GM18907 (cell line): ENCODE data around the gene EPYC.

Experiments
- ATAC-seq: cut with Tn5 transposase; IDR thresholded peaks from one replicate; pipeline ENCODE4 v1.9.1; 2021; ENCODE audit warnings: mild to moderate bottlenecking, moderate library complexity; ENCODE audit not compliant: unreplicated experiment

The EPYC gene

DNA sequence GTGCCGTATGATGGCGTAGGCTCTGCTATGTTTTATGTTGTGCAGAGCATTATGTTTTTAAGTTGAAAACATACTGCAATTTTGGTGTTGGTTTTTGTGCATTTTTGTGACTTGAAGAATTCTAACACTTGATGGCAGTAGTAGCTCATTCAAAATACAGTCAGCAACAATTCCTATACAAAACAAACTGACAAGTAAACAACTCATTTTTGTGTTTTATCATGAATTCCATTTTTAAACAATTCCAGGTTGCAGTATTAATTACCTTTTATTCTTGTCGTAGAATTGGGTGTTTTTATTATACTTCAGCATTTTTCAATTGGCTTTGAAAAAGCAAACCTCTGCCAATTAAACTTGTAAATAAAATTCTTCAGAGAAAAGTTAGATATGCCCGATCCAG lies 45.7 kb downstream of the EPYC start:
- no peak for ATAC-seq

DNA sequence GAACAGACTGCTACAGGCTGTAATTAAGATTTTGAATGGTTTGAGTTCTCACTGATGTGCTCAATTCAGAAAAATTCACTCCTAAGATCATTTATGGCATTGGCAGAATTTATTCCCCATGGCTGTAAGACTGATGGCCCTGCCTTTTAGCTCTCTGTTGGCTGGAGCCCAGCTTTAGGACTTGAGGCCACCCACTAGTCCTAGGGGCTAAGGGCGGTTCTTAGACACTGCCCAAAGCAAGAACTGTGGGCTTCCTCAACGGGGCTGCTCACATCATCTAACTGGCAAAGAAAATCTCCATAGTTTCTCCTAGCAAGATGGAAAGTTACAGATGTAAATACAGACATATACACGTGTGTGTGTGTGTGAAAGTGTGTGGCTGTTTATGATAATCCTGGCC lies 46.4 kb downstream of the EPYC start:
- ATAC-seq = no peak

DNA sequence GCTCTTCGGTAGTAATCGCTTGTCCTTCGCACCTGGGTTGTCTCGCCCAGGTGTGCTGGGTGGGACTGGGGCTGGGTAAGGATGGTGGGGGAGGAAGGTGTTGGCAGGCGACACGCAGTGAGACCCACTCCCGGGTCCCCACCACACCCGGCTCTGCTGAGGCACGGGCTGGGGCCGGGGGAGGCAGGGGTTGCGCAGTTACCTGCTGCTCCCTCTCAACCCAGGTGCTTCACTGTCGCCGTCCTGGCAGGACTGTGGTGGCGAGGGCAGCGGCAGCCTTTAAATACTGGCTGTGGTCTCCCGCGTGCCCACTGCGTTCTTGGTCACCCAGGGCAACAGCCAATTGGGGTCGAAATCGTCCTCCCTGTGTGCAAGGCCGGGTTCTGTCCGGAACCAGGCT lies 49.9 kb downstream of the EPYC start, which contains the start of gene CCER1:
Gene CCER1 (minus strand): TSS at position 256 of the 400 bp plus-strand sequence. CDS start 434 bp downstream, outside the sequence.
- no peak for ATAC-seq

DNA sequence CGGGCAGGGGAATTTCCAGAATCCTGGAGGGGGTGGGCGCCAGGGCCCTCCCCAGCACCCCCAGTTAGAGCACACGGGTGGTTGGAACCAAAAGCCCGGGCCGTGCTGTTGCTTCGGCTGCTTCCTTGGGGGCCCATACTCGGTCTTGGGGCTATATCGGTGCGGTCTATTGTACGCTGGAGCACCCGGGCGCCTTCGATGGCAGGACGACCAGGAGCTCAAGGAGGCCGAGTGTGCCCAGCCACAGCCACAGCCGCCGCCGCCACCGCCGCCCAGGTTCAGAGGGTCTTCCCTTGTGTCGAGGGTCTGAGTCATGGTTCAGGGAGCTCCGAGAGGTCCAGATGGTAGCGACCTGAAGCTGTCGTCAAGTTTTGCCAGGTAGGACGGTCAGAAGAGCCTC lies 50.3 kb downstream of the EPYC start:
- no peak for ATAC-seq

DNA sequence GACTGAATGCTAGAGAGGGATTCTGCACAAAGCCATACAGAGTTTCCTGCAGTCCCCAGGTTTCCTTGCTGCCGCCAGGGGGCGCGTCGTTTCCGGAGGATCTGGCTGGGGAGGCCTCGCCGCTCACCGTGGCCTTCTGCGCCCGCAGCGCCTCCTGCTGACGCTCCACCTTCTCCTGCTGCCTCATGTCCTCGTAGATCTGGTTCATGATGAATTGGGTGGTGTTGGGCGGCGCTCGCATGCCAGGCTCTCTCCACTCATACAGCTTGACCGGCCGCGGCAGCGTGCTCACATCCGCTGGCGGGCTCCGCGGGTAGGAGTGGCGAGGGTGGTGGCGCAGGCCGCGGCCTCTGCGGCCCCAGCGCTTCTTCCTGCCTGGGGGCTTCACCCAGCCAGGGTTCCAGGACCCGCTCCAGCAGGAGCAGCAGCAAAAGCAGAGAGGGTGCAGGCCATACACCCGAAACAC lies 50.8 kb downstream of the EPYC start:
- no peak for ATAC-seq

DNA sequence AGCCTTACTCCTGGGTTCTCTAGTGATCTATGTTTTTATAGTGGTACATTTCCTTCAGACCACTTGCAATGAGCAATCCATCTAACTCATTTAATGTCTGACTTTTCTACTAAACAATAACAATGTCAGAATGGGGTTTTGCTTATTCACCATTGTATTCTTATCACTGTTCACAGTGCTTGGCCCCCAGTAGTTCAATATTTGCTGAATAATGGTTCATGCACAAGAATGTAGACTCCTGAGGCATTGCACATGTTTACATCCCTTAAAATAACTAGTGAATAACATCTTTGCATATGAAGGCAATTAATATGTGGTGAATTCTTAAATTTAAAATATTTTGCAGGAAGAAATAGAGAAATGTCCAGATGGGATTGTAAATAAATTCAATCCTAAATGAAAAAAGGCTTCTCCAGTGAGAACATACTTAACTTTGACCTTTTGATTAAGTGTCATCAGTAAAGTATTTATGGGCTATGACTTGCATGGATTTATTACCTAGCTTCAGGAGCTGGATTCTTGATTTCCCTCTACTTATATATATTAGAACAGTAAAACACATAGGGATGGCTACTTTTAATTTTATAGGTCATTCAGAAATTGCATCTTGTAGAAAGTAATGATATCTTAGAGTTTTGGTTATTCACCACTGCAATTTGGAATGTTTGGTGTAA lies 53.2 kb downstream of the EPYC start:
- ATAC-seq = no peak

DNA sequence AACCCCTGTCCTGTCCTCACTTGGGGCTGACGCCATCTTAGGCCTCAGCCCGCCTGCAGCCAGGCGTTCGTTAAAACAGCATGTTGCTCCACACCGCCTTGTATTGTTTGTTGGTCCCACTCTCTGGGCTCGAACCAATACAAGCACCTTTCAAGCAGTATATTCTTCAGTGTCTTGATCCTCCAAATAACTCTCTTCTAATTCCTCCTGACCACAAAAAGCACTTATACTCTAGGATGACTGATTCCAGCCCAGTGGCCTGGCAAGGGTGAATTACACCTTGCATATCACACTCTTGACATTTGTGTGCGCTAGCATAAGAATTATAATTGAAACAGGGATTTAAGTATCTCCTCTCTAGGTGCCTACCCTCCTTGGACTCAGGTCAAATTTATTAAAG lies 56.9 kb downstream of the EPYC start:
- no peak for ATAC-seq

DNA sequence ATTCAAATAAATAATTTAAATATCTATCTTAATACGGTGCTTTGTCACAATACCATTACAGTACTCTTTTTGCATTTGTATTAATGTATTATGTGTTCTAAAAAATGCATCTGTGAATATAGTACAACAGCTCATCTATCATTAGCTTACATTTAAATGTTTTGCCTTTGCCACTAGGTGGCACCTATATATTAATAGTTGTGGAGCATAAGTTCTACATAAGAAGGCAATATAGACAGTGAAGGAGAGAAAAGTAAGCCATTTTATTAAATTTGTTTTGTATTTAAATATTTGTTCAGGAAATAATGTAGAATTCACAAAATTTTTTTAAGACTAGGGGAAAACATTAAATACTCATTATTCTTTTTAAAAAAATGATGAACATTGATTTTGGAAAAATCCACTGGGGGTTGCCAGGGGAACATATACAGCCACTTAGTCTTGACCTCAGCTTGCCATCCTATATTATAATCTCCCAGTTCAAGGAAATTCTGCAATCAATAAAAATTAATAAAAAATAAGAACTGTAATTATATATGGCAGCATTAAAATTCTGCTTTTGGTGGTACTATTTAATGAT lies 59.6 kb downstream of the EPYC start:
- ATAC-seq = peak; percentile 84

DNA sequence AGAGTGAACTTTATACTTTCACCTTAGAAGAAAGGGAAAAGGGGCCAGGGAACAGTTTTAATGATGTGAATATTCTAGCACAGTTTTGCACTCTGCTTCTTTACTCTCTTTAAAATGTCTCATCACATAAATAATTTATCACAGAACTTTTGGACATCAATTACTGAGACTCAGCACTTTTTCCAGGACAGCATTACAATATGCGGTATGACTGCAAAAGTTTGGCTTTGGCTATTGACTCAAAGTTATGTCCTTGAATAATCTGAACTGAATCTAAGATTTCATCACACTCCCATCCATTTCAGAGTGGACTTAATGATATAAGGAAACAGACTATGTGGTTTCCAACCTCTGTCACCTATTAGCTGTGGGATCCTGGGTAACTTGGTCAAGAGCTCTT lies 61.5 kb downstream of the EPYC start:
- no peak for ATAC-seq

DNA sequence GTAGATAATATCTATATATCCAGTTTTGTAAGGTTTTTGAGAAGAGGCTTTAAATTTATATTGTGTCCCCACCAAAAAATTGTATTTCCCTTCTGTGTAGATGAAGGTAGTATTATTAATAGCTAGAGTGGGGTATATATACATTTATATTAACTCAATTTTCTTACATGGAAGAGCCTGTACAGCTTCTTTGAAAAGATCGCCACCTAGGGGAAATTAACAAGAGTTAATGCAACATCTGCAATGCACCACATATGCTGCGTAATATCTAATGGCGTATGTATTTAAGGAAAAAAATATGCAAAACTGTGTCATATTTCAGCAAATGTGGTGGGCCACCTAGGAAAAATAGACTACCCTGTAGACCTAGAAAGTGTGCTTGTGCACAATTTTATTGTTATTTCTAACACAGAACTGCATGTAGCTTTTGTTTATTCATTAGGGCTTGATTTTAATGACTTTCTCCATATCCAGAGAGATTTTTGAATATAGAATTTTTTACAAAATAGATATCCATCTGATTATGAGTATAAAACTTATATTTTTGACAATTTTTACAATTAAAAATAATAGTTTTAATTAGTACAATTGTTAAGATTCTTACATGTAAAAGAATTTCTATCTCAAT lies 63.8 kb downstream of the EPYC start:
- peak; percentile 85 for ATAC-seq

DNA sequence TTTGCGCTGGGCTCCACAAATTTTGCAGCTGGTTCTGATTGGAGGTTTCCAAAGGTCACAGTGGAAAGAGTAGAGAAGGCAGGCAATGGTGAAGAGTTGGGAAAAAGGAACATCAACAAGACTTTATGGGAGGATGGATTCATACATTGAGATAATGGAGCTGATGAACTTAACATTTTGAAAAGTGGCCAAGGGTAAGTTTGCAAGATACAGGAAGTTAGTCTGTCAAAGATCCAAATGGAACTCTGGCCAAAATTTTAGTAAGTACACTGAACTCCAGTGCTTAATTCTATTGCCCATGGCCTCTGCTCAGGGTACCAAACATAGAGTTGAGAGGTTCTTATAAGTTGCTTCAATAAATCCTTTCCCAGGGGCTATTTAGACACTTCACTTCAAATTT lies 65.4 kb downstream of the EPYC start:
- no peak for ATAC-seq

DNA sequence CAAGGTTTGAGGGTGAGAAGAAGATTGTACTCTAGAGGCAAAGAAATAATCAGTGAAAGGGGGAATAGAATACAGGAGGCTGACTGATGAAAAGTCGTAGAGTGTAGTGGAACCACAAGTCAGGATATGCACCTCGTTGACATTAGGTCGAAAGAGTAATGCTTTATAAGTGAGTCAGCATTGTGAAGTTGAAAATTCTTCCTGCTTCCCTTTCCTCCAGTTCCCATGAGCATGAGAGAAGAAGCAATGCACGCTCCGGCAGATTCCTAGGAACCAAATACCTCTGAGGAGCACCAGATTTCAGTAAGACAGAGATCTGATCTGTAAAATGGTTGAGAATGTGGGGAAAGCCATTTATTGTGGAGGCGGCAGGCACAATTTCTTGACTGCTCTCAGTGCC lies 66.3 kb downstream of the EPYC start:
- no peak for ATAC-seq

DNA sequence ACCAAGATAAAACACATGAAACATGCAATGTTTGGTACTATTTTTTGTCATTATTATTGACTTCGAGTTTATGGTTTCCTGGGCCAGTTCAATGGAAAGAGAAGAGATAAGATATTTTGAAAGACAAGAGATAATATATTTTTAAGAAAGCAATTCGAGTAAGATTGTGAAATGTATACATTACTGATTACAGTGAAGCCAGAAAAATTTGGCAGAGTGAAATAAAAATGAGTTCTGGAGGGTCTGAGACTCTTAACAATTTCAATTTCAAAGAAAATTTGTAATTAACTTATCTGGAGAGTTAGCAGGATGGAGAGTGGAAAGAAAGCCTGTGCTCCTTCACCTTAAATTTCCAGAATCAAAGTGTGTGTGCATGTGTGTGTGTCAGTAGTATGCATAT lies 67.1 kb downstream of the EPYC start:
- no peak for ATAC-seq

DNA sequence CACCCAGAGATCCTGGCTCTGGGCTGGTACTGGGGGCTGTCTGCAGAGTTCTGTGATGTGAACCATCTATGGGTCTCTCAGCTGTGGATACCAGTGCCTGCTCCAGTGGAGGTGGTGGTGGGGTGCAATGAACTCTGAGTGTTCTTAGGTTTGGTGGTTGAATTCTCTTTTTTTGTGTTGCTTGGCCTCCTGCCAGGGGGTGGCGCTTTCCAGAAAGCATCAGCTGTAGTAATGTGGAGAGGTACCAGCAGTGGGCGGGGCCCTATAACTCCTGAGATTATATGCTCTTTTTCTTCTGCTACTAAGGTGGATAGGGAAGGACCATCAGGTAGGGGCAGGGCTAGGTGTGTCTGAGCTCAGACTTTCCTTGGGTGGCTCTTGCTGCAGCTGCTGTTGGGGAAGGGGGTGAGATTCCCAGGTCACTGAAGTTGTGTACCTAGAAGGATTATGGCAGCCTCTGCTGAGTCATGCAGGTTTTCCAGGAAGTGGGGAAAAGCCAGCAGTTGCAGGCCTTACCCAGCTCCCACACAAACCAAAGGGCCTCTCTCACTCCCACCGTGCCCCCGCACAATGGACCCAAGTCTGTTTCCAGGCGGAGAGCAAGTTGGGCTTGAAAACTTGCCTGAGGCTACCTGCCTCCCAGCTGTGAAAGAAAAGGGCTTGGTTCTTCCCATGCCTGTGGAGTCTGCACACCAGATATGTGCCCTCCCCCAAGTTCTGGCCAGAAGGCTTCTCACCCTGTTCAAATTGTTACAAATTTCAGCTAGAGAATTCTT lies 68.4 kb downstream of the EPYC start:
- ATAC-seq = no peak

DNA sequence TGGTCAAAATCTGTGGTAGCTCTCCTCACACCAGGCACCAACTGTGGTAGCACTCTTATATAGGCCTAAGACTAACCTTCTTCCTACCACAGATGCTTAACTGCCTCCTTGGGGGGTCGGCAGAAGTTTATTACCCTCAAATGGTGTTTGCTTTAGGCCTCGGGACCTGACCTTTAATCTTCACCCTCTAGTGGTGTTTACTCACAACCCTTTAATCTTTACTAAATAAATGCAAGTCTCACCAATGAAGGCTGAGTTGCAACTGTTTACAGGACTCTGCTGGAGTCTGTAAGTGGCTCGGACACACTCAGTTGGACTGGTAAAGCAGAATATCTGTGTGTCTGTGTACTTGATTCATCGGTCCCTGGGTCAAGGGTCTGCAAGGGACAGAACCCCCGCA lies 79.2 kb downstream of the EPYC start:
- no peak for ATAC-seq

DNA sequence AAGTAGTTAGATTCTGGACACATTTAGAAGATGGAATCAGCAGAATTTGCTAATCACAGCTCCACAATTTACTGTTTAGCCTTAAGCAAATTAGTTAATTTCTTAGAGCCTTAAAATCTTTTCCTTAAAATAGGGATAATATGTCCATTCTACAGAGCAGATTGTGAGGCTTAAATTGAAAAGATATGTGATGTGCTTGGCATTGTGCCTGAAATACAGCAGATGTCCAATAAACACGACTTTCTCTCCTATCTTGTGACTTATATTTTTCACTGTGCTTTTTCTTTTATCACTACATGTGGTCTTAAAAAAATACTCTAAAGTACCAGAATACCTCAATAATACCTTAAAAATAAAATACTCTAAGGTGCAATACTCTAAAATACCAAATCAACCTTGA lies 80.4 kb downstream of the EPYC start:
- ATAC-seq = no peak

DNA sequence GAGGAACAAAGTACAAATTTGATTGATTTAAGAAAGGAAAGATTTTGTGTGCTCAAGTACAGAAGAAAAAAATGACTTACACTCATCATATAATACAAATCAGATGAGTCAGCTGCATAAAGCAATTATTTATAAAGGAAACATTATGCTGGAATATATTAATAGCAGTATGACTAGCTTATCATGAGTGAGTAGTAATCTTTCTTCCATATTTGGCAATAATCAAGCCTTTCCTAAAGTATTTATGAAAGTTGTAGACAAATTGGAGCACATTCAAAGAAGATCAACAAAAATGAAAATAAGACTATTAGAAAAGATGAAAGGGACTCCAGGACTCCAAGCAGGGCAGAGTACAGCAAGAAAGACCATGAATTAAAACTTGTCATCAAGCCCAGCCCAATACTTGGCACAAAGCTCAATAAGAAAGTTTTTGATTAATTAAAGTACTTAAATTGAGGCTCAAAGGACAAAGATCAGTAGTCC lies 82.6 kb downstream of the EPYC start:
- no peak for ATAC-seq

DNA sequence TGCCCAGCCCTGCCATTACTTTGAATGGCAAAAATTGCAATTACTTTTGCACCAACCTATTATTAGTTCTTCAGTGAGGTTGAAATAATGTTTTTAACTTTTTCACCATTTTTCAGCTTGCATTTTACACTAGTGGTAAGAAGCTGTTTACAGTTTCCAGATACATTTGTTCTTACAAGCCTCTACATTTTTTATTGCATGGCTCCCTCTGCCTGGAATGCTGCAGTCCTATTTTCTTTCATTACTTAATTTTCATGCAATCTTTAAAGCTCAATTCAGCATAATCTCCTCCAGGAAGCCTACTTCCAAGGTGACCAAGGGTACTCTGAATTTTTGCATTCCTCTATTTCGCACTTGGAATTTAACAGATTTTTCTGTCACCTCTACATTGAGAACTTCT lies 83.2 kb downstream of the EPYC start:
- ATAC-seq = no peak

DNA sequence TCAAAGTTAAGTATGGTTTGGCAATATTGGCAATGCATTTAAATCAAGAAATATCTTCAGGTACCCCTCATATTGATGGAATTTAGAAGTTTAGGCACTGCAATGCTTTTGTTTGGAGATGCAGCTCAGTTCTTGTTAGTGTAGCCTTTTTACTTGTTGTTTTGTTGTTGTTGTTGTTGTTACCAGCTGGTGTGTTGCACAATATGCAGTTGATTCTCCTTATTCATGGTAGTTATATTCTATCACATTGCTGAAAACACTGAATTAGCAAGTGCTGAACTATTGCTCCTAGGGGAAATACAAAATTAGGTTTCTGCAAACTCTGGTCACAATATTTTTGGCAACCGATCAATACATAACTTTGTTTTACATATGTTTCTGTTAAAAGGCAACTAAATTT lies 84.5 kb downstream of the EPYC start:
- no peak for ATAC-seq

DNA sequence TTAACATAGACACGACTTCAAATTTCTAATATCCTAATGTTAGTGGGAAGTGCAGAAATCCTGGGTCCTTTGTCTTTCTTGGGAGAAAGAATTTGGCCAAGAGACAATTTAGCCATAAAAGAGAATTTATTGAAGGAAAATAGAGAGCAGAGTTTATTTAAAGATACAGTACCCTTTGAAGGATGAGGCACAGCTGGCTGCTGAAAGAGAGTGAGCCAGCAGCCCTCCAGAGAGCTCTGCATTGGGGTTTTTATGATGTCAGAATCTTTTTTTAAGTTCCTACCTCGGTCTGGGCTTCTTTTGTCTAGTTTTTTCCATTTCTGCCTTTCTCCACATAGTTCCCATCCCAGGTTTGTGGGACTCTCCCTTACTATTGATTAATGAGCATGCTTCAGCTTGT lies 87.3 kb downstream of the EPYC start:
- no peak for ATAC-seq

DNA sequence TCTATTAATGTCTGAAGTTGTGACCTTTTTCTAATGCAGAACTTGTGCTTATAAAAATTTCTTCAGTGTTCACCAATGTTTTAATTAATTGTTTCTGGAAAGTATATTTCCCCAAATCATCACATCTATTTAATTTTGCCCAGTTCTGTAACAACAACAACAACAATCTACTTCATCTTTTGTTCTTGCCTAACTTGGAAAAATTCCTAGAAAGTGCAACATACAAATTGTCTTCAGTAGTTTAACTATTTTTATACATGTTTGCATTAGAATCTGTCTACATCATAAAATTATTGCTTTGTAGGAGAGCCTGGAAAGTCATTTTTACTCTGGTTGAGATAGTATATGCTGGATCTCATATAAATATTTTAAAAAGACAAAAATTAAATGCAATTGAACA lies 88.3 kb downstream of the EPYC start:
- ATAC-seq = no peak

DNA sequence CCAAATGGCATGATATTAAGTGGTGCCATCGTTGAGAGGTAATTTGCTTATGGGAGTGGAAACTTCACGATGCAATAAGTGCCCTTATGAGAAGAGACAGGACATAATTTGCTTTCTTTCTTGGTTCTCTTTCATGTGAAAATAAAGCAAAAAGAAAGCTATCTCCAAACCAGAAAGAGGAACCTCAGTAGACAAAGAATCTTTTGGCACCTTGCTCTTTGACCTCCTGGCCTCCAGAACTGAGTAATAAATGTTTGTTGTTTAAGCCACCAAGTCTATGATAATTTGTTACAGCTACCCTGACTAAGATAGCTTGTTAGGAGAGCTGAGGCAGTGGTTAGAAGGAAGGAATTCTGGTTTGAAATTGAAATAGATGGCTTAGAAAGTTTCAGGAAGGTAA lies 89.4 kb downstream of the EPYC start:
- no peak for ATAC-seq
